ENCODE measurements around the gene ZNF75A. TPM values are rescaled to one million over a fixed set of nuclear protein-coding genes. Genes with fewer than 3 reads are reported as not detected.

ZNF75A gene
- total RNA-seq, 4 donors from 2014 or later: 15.4 to 18.9 (median 16.9) TPM

- no peaks in the 10 kb centered on the region for H3K27me3 ChIP-seq
- peaks cover 17 to 26% (median 20%) of the 10 kb centered on the region in 4 donors for H3K4me1 ChIP-seq
- H3K27ac ChIP-seq (replicated peaks in 1 of 4): peak overlapping the region; percentile 86 to 94 (median 90)
- peaks cover 0 to 87% (median 64%) of the 10 kb centered on the region in 4 donors for H3K9me3 ChIP-seq
- peak overlapping the region; percentile 59 to 96 (median 74) for H3K4me3 ChIP-seq
- no peak for TF ChIP-seq POLR2AphosphoS5 (IDR thresholded peaks at IDR 0.05)
- no peak for TF ChIP-seq CTCF (IDR thresholded peaks at IDR 0.05)
- TF ChIP-seq EP300 (IDR thresholded peaks at IDR 0.05): no peak
- whole genome bisulfite sequencing: 68% methylated on average over 11 of the region's 11 CpGs
- DNase-seq (ENCODE audit: extremely low spot score): no peak
- peaks cover 12 to 58% (median 35%) of the 10 kb centered on the region in 4 donors for H3K36me3 ChIP-seq
- intact Hi-C loops (cut with DNase I): no loop called here
Observed at GRCh38 chr16:3306078-3306477, 781 bp downstream of the ZNF75A start.

GRCh38 chr16:3311496-3311895, 6.2 kb downstream of the ZNF75A start:
- WGBS: 96% methylated on average over 4 of the region's 4 CpGs
- Histone ChIP-seq H3K4me1 (peaks cover under 1 to 8% (median 2%) of the 10 kb centered on the region in 4 donors), H3K27ac (replicated peaks in 1 of 4) (no peak overlapping the region), H3K27me3 (no peaks in the 10 kb centered on the region), H3K4me3 (no peak overlapping the region), H3K36me3 (peaks cover 34 to 78% (median 61%) of the 10 kb centered on the region in 4 donors), H3K9me3 (peaks cover 6 to 100% (median 96%) of the 10 kb centered on the region in 4 donors)
- DNase-seq (ENCODE audit: extremely low spot score): no peak
- no peak for TF ChIP-seq POLR2A (IDR thresholded peaks at IDR 0.05; ENCODE audit: low read depth)
- intact Hi-C loops (cut with DNase I): loop anchor here (10.0 kb wide), 1 partner anchor 87 kb away; no protein-coding TSS in a partner anchor

GRCh38 chr16:3317315-3317999, 12.2 kb downstream of the ZNF75A start:
- no peak for DNase-seq (ENCODE audit: extremely low spot score)
- no peak for TF ChIP-seq EP300 (IDR thresholded peaks at IDR 0.05)
- no peak for TF ChIP-seq CTCF (IDR thresholded peaks at IDR 0.05)
- TF ChIP-seq POLR2AphosphoS5 (IDR thresholded peaks at IDR 0.05): no peak
- no peak for TF ChIP-seq POLR2A (IDR thresholded peaks at IDR 0.05; ENCODE audit: low read depth)
- no peak overlapping the region for H3K27ac ChIP-seq (replicated peaks in 1 of 4)
- WGBS: 98% methylated on average over 3 of the region's 3 CpGs
- no peaks in the 10 kb centered on the region for H3K4me1 ChIP-seq
- H3K27me3 ChIP-seq: no peaks in the 10 kb centered on the region
- intact Hi-C loops (cut with DNase I): loop anchor here (10.0 kb wide), 1 partner anchor 93 kb away; no protein-coding TSS in a partner anchor
- peaks cover 42 to 64% (median 57%) of the 10 kb centered on the region in 4 donors for H3K36me3 ChIP-seq
- peaks cover 24 to 100% (median 98%) of the 10 kb centered on the region in 4 donors for H3K9me3 ChIP-seq
- no peak overlapping the region for H3K4me3 ChIP-seq

GRCh38 chr16:3321816-3322215, 16.5 kb downstream of the ZNF75A start:
- intact Hi-C loops (cut with DNase I): no loop called here
- no peak for DNase-seq (ENCODE audit: extremely low spot score)
- Histone ChIP-seq H3K27ac (replicated peaks in 1 of 4) (no peak overlapping the region), H3K4me3 (no peak overlapping the region), H3K9me3 (peaks cover 16 to 93% (median 75%) of the 10 kb centered on the region in 4 donors), H3K27me3 (no peaks in the 10 kb centered on the region), H3K4me1 (no peaks in the 10 kb centered on the region), H3K36me3 (peaks cover 15 to 24% (median 18%) of the 10 kb centered on the region in 4 donors)
- 71% methylated on average over 2 of the region's 2 CpGs for WGBS
- TF ChIP-seq CTCF (IDR thresholded peaks at IDR 0.05) (no peak), EP300 (IDR thresholded peaks at IDR 0.05) (no peak), POLR2A (IDR thresholded peaks at IDR 0.05; ENCODE audit: low read depth) (no peak), POLR2AphosphoS5 (IDR thresholded peaks at IDR 0.05) (no peak)

GRCh38 chr16:3327514-3327913, 22.2 kb downstream of the ZNF75A start:
- no peaks in the 10 kb centered on the region for H3K36me3 ChIP-seq
- peaks cover 0 to 36% (median 25%) of the 10 kb centered on the region in 4 donors for H3K9me3 ChIP-seq
- DNase-seq (ENCODE audit: extremely low spot score): no peak
- H3K27ac ChIP-seq (replicated peaks in 1 of 4): no peak overlapping the region
- intact Hi-C loops (cut with DNase I): no loop called here
- H3K27me3 ChIP-seq: no peaks in the 10 kb centered on the region
- no peaks in the 10 kb centered on the region for H3K4me1 ChIP-seq
- no peak overlapping the region for H3K4me3 ChIP-seq
- no peak for TF ChIP-seq EP300 (IDR thresholded peaks at IDR 0.05)
- no peak for TF ChIP-seq POLR2AphosphoS5 (IDR thresholded peaks at IDR 0.05)
- no peak for TF ChIP-seq POLR2A (IDR thresholded peaks at IDR 0.05; ENCODE audit: low read depth)
- no peak for TF ChIP-seq CTCF (IDR thresholded peaks at IDR 0.05)
- WGBS: 74% methylated on average over 4 of the region's 4 CpGs

Measured in esophagus muscularis mucosa (tissue), 4 donors.